H9 (cell line): ENCODE data around the gene TSPAN9. TPM values are rescaled to one million over a fixed set of nuclear protein-coding genes. Genes with fewer than 3 reads are reported as not detected.

ENCODE experiments used
- DNase-seq: peaks from one replicate; pipeline ENCODE4 v3.0.0-alpha.2; 2017
- H2AFZ ChIP-seq: one replicate; pipeline ENCODE4 v1.6.1; 2013; ENCODE audit warnings: mild to moderate bottlenecking, low read length, control low read depth, moderate library complexity
- H2AK5ac ChIP-seq: 2 replicates; pipeline ENCODE4 v1.6.1; 2013; ENCODE audit warnings: low read length, control low read depth, mixed read lengths; ENCODE audit not compliant: insufficient read length
- H2BK120ac ChIP-seq: one replicate; pipeline ENCODE4 v1.6.1; 2013; ENCODE audit warnings: low read depth, mild to moderate bottlenecking, low read length, control low read depth, inconsistent platforms; ENCODE audit not compliant: poor library complexity, severe bottlenecking
- H2BK12ac ChIP-seq: 2 replicates; pipeline ENCODE4 v1.6.1; 2013; ENCODE audit warnings: low read length, control low read depth, mixed read lengths, low read depth; ENCODE audit not compliant: insufficient read length
- H2BK15ac ChIP-seq: 2 replicates; pipeline ENCODE4 v1.6.1; 2013; ENCODE audit warnings: low read depth, low read length, control low read depth
- H2BK20ac ChIP-seq: one replicate; pipeline ENCODE4 v1.6.1; 2013; ENCODE audit warnings: low read depth, mild to moderate bottlenecking, low read length, control low read depth, inconsistent platforms; ENCODE audit not compliant: poor library complexity, severe bottlenecking
- H2BK5ac ChIP-seq: 2 replicates; pipeline ENCODE4 v1.6.1; 2013; ENCODE audit warnings: low read length, control low read depth, mixed read lengths; ENCODE audit not compliant: insufficient read length
- H3K14ac ChIP-seq: 2 replicates; pipeline ENCODE4 v1.6.1; 2013; ENCODE audit warnings: low read length, control low read depth; ENCODE audit not compliant: insufficient read depth
- H3K18ac ChIP-seq: 2 replicates; pipeline ENCODE4 v1.6.1; 2013; ENCODE audit warnings: low read depth, mild to moderate bottlenecking, mixed read lengths, low read length, control low read depth; ENCODE audit not compliant: insufficient read length
- H3K23ac ChIP-seq: 2 replicates; pipeline ENCODE4 v1.6.1; 2013; ENCODE audit warnings: low read length, control low read depth, mixed read lengths, low read depth; ENCODE audit not compliant: insufficient read length
- H3K23me2 ChIP-seq: 2 replicates; pipeline ENCODE4 v1.6.1; 2013; ENCODE audit warnings: low read depth, mild to moderate bottlenecking, mixed read lengths, low read length, control low read depth; ENCODE audit not compliant: insufficient read length, poor library complexity, severe bottlenecking
- H3K27ac ChIP-seq: 2 replicates; pipeline ENCODE4 v1.5.1; 2013; ENCODE audit warnings: low read length, control low read depth, mixed read lengths, low read depth; ENCODE audit not compliant: insufficient read length
- H3K27me3 ChIP-seq: 2 replicates; pipeline ENCODE4 v1.6.1; 2013; ENCODE audit warnings: low read length, control low read depth, inconsistent platforms; ENCODE audit not compliant: insufficient read depth
- H3K4ac ChIP-seq: 2 replicates; pipeline ENCODE4 v1.6.1; 2013; ENCODE audit warnings: low read depth, mild to moderate bottlenecking, control low read depth, inconsistent platforms, low read length, moderate library complexity
- H3K4me1 ChIP-seq: 2 replicates; pipeline ENCODE4 v1.6.1; 2013; ENCODE audit warnings: low read length, control low read depth, inconsistent platforms; ENCODE audit not compliant: insufficient read depth
- H3K4me2 ChIP-seq: 2 replicates; pipeline ENCODE4 v1.6.1; 2013; ENCODE audit warnings: low read length, control low read depth, mixed read lengths; ENCODE audit not compliant: insufficient read length, insufficient read depth
- H3K56ac ChIP-seq: 2 replicates; pipeline ENCODE4 v1.6.1; 2013; ENCODE audit warnings: low read depth, mild to moderate bottlenecking, mixed read lengths, low read length, control low read depth; ENCODE audit not compliant: insufficient read length
- H3K79me1 ChIP-seq: 2 replicates; pipeline ENCODE4 v1.6.1; 2013; ENCODE audit warnings: low read depth, mild to moderate bottlenecking, moderate library complexity, low read length, control low read depth, inconsistent platforms; ENCODE audit not compliant: insufficient read depth, poor library complexity, severe bottlenecking
- H3K79me2 ChIP-seq: 2 replicates; pipeline ENCODE4 v1.6.1; 2013; ENCODE audit warnings: low read length, control low read depth, inconsistent platforms; ENCODE audit not compliant: insufficient read depth
- H3K9ac ChIP-seq: 2 replicates; pipeline ENCODE4 v1.6.1; 2013; ENCODE audit warnings: low read length, control low read depth, mixed read lengths; ENCODE audit not compliant: insufficient read length; ENCODE audit errors: extremely low read depth
- H3K9me3 ChIP-seq: one replicate; pipeline ENCODE4 v1.6.1; 2013; ENCODE audit warnings: low read depth, low read length, inconsistent platforms; ENCODE audit not compliant: control insufficient read depth
- H3T11ph ChIP-seq: one replicate; pipeline ENCODE4 v1.6.1; 2013; ENCODE audit warnings: mild to moderate bottlenecking, low read length, control low read depth, inconsistent platforms
- H4K20me1 ChIP-seq: one replicate; pipeline ENCODE4 v1.6.1; 2013; ENCODE audit not compliant: control insufficient read depth, insufficient read length, insufficient read depth
- H4K5ac ChIP-seq: 2 replicates; pipeline ENCODE4 v1.6.1; 2013; ENCODE audit warnings: low read depth, mild to moderate bottlenecking, mixed read lengths, low read length, control low read depth; ENCODE audit not compliant: insufficient read length
- H4K8ac ChIP-seq: replicated peaks from 2 replicates; pipeline ENCODE4 v1.6.1; 2013; ENCODE audit warnings: low read length, control low read depth, mixed read lengths, low read depth; ENCODE audit not compliant: insufficient read length
- H4K91ac ChIP-seq: 2 replicates; pipeline ENCODE4 v1.6.1; 2013; ENCODE audit warnings: low read depth, mild to moderate bottlenecking, moderate library complexity, mixed read lengths, low read length, control low read depth; ENCODE audit not compliant: insufficient read length
- H3K27ac Mint-ChIP-seq, 3 experiments: 2 replicates in 2 of 3; 3 replicates in 1 of 3; pipeline ENCODE4 v1.8.0; 2020 to 2021; ENCODE audit warnings: mixed read lengths in 3 of 3, mild to moderate bottlenecking in 1 of 3, moderate library complexity in 1 of 3
- H3K27me3 Mint-ChIP-seq: 2 replicates; pipeline ENCODE4 v1.8.0; 2021; ENCODE audit warnings: low read depth, mild to moderate bottlenecking, moderate library complexity, mixed read lengths
- H3K36me3 Mint-ChIP-seq, 3 experiments: 2 replicates in 2 of 3; 3 replicates in 1 of 3; pipeline ENCODE4 v1.8.0; 2020 to 2021; ENCODE audit warnings: low read depth in 3 of 3, mixed read lengths in 3 of 3; ENCODE audit not compliant: insufficient read depth in 1 of 3
- H3K4me1 Mint-ChIP-seq, 2 experiments: 2 replicates each; pipeline ENCODE4 v1.8.0; 2020; ENCODE audit warnings: mixed read lengths in 2 of 2
- H3K4me3 Mint-ChIP-seq, 2 experiments: 2 replicates in 1 of 2; 3 replicates in 1 of 2; pipeline ENCODE4 v1.8.0; 2020 to 2021; ENCODE audit warnings: mild to moderate bottlenecking in 2 of 2, mixed read lengths in 2 of 2, moderate library complexity in 1 of 2
- H3K9me3 Mint-ChIP-seq, 2 experiments: 2 replicates in 1 of 2; 3 replicates in 1 of 2; pipeline ENCODE4 v1.8.0; 2020; ENCODE audit warnings: mild to moderate bottlenecking in 2 of 2, mixed read lengths in 2 of 2, moderate library complexity in 1 of 2
- CTCF ChIP-seq: fragments of 200-600 bp; sonication (generic); conservative IDR thresholded peaks from 3 replicates; pipeline ENCODE4 v1.8.0; 2021; ENCODE audit warnings: antibody characterized with exemption, mild to moderate bottlenecking
- WGBS: extraction: QIAGEN DNeasy Blood & Tissue Kit; methylation state at CpG from one replicate; pipeline ENCODE4 v1.1.7; 2013; ENCODE audit warnings: missing lambda C conversion rate, low lambda C conversion rate, mixed read lengths; ENCODE audit not compliant: insufficient read length; ENCODE audit errors: extremely low coverage; 5-methylcytosine and 5-hydroxymethylcytosine counted together
- total RNA-seq: library from RNA; stranded (reverse); gene quantifications from 2 replicates; pipeline ENCODE4 v1.2.1, GENCODE V29; 2021

Gene TSPAN9
- total RNA-seq, 1 experiment from 2014 or later = 19.0 TPM

GRCh38 chr12:3192221-3192620 lies 115.0 kb downstream of the TSPAN9 start:
- no peak overlapping the region for H2BK120ac ChIP-seq
- Mint-ChIP-seq H3K27ac (no peak overlapping the region), H3K36me3 (no peaks in the 10 kb centered on the region), H3K27me3 (peaks cover 5% of the 10 kb centered on the region), H3K4me3 (no peak overlapping the region), H3K4me1 (peaks cover 34 to 37% of the 10 kb centered on the region in 2 experiments), H3K9me3 (no peaks in the 10 kb centered on the region)
- H2AK5ac ChIP-seq = no peak overlapping the region
- no CpG with 5 or more reads among the region's 10 CpGs for WGBS
- no peaks in the 10 kb centered on the region for H4K20me1 ChIP-seq
- no peaks in the 10 kb centered on the region for H3K79me1 ChIP-seq
- H4K91ac ChIP-seq = no peak overlapping the region
- H3T11ph ChIP-seq = no peak overlapping the region
- H3K23me2 ChIP-seq = no peaks in the 10 kb centered on the region
- no peaks in the 10 kb centered on the region for H3K79me2 ChIP-seq
- no peak for DNase-seq
- H3K18ac ChIP-seq = no peak overlapping the region
- H3K4ac ChIP-seq = no peak overlapping the region
- no peak overlapping the region for H4K5ac ChIP-seq
- no peaks in the 10 kb centered on the region; the same call in 1 of the 2 replicates for H3K4me1 ChIP-seq
- no peak overlapping the region for H3K27ac ChIP-seq
- H3K56ac ChIP-seq = no peak overlapping the region
- H2BK5ac ChIP-seq = no peak overlapping the region
- no peak overlapping the region for H3K9ac ChIP-seq
- TF ChIP-seq CTCF = no peak
- no peak overlapping the region for H2BK15ac ChIP-seq
- no peak overlapping the region for H2BK12ac ChIP-seq
- no peak overlapping the region for H2AFZ ChIP-seq
- no peak overlapping the region for H2BK20ac ChIP-seq
- no peak overlapping the region for H3K14ac ChIP-seq
- H3K4me2 ChIP-seq = no peak overlapping the region
- H3K23ac ChIP-seq = no peak overlapping the region
- H3K27me3 ChIP-seq = no peaks in the 10 kb centered on the region
- no peak overlapping the region for H4K8ac ChIP-seq
- H3K9me3 ChIP-seq = no peaks in the 10 kb centered on the region
